IMR-90 (cell line): ENCODE results near the gene CDKAL1. TPM values are rescaled to one million over a fixed set of nuclear protein-coding genes. Genes with fewer than 3 reads are reported as not detected.

Source experiments
- ATAC-seq: fragments of 200-7000 bp; cut with Tn5 transposase; 2 replicates; pipeline ENCODE4 v1.9.1; 2020; ENCODE audit warnings: low read depth, mild to moderate bottlenecking, moderate library complexity
- BruUV-seq: library from RNA; stranded (reverse); fragments of 400-500 nt; replicated peaks from 2 replicates; lab custom pipeline; 2021; lab: Mats Ljungman, UMichigan
- CTCF ChIA-PET: fragments of 300-600 bp; formaldehyde crosslinking; extraction: SDS; loops from one replicate; lab custom pipeline; 2021; ENCODE audit warnings: antibody characterized with exemption; lab: Yijun Ruan, JAX
- POLR2A ChIA-PET: fragments of 300-600 bp; sonication (Branson Sonifier 250); formaldehyde crosslinking; loops from one replicate; lab custom pipeline; 2022; ENCODE audit warnings: antibody characterized with exemption; ENCODE audit not compliant: unreplicated experiment; lab: Charles Lee
- DNase-seq: peaks from one replicate; pipeline ENCODE4 v3.0.0; 2013
- H2AFZ ChIP-seq: replicated peaks from 2 replicates; pipeline ENCODE3; 2013; ENCODE audit warnings: low read length, mild to moderate bottlenecking; ENCODE audit not compliant: poor library complexity
- H2AK5ac ChIP-seq: 2 replicates; pipeline ENCODE4 v1.6.1; 2013; ENCODE audit warnings: low read depth, low read length, inconsistent platforms
- H2AK9ac ChIP-seq: replicated peaks from 2 replicates; pipeline ENCODE3; 2013; ENCODE audit warnings: mild to moderate bottlenecking, low read depth, low read length, moderate library complexity; ENCODE audit not compliant: poor library complexity
- H2BK120ac ChIP-seq: 2 replicates; pipeline ENCODE4 v1.6.1; 2013; ENCODE audit warnings: low read depth, low read length, inconsistent platforms
- H2BK15ac ChIP-seq: 3 replicates; pipeline ENCODE4 v1.6.1; 2013; ENCODE audit warnings: low read depth, low read length, inconsistent platforms
- H2BK20ac ChIP-seq: 2 replicates; pipeline ENCODE4 v1.6.1; 2013; ENCODE audit warnings: low read depth, mild to moderate bottlenecking, inconsistent platforms, low read length, moderate library complexity
- H2BK5ac ChIP-seq: 2 replicates; pipeline ENCODE4 v1.6.1; 2013; ENCODE audit warnings: mild to moderate bottlenecking, low read depth, low read length, inconsistent platforms; ENCODE audit not compliant: poor library complexity, severe bottlenecking
- H3K14ac ChIP-seq: replicated peaks from 2 replicates; pipeline ENCODE4 v1.6.1; 2013; ENCODE audit warnings: low read depth, low read length, inconsistent platforms
- H3K18ac ChIP-seq: 2 replicates; pipeline ENCODE4 v1.6.1; 2013; ENCODE audit warnings: low read depth, low read length, control low read depth
- H3K23ac ChIP-seq: 2 replicates; pipeline ENCODE4 v1.6.1; 2013; ENCODE audit warnings: low read depth, low read length, inconsistent platforms
- H3K27ac ChIP-seq: 2 replicates; pipeline ENCODE4 v1.5.1; 2013; ENCODE audit warnings: mild to moderate bottlenecking, control low read depth, low read length; ENCODE audit not compliant: insufficient read depth
- H3K27me3 ChIP-seq: 2 replicates; pipeline ENCODE4 v1.6.1; 2013; ENCODE audit warnings: low read length; ENCODE audit not compliant: control insufficient read depth, insufficient read depth
- H3K36me3 ChIP-seq: 2 replicates; pipeline ENCODE4 v1.6.1; 2013; ENCODE audit warnings: low read length, mixed read lengths; ENCODE audit not compliant: control insufficient read depth, insufficient read depth
- H3K4ac ChIP-seq: 2 replicates; pipeline ENCODE4 v1.6.1; 2013; ENCODE audit warnings: low read depth, low read length, inconsistent platforms
- H3K4me1 ChIP-seq: 2 replicates; pipeline ENCODE4 v1.6.1; 2013; ENCODE audit warnings: low read length, mixed read lengths; ENCODE audit not compliant: control insufficient read depth, insufficient read depth
- H3K4me2 ChIP-seq: 2 replicates; pipeline ENCODE4 v1.6.1; 2013; ENCODE audit warnings: low read depth, mild to moderate bottlenecking, control low read depth, low read length, moderate library complexity
- H3K4me3 ChIP-seq: 2 replicates; pipeline ENCODE4 v1.5.1; 2013; ENCODE audit warnings: low read depth, mild to moderate bottlenecking, control low read depth, low read length, moderate library complexity; ENCODE audit not compliant: insufficient read depth
- H3K56ac ChIP-seq: 2 replicates; pipeline ENCODE4 v1.6.1; 2013; ENCODE audit warnings: low read length, inconsistent platforms; ENCODE audit not compliant: insufficient read depth; ENCODE audit errors: extremely low read depth
- H3K79me1 ChIP-seq, 2 experiments: 2 replicates each; pipeline ENCODE4 v1.6.1; 2013; ENCODE audit warnings: low read length in 2 of 2, inconsistent platforms in 1 of 2, low read depth in 1 of 2
- H3K9ac ChIP-seq: 2 replicates; pipeline ENCODE4 v1.6.1; 2013; ENCODE audit warnings: low read depth, low read length, control low read depth
- H3K9me1 ChIP-seq: 2 replicates; pipeline ENCODE4 v1.6.1; 2013; ENCODE audit warnings: low read length, inconsistent platforms; ENCODE audit not compliant: insufficient read depth
- H3K9me3 ChIP-seq: 2 replicates; pipeline ENCODE4 v1.6.1; 2013; ENCODE audit warnings: low read length; ENCODE audit not compliant: control insufficient read depth, insufficient read depth
- H4K20me1 ChIP-seq: 2 replicates; pipeline ENCODE4 v1.6.1; 2013; ENCODE audit warnings: low read length, inconsistent platforms; ENCODE audit not compliant: insufficient read depth
- H4K5ac ChIP-seq: 2 replicates; pipeline ENCODE4 v1.6.1; 2013; ENCODE audit warnings: mild to moderate bottlenecking, low read depth, low read length, control low read depth
- H4K8ac ChIP-seq, 2 experiments: 2 replicates each; pipeline ENCODE4 v1.6.1; 2013; ENCODE audit warnings: low read depth in 2 of 2, low read length in 2 of 2, control low read depth in 1 of 2, inconsistent platforms in 1 of 2
- H4K91ac ChIP-seq: 2 replicates; pipeline ENCODE4 v1.6.1; 2013; ENCODE audit warnings: low read depth, low read length, inconsistent platforms; ENCODE audit not compliant: insufficient read depth
- BHLHE40 ChIP-seq: fragments of 150-350 bp; IDR thresholded peaks from 2 replicates; pipeline ENCODE4 v1.6.1; 2016; ENCODE audit warnings: mild to moderate bottlenecking, low read depth, low read length
- CEBPB ChIP-seq: IDR thresholded peaks from 2 replicates; pipeline ENCODE4 v1.6.1; 2012; ENCODE audit warnings: low read depth, low read length, improper control_type of control experiment
- CTCF ChIP-seq: conservative IDR thresholded peaks from 2 replicates; pipeline ENCODE4 v1.5.1; 2012; ENCODE audit warnings: mild to moderate bottlenecking, low read depth, low read length, improper control_type of control experiment
- MAFK ChIP-seq: IDR thresholded peaks from 2 replicates; pipeline ENCODE4 v1.6.1; 2012; ENCODE audit warnings: low read depth, low read length, improper control_type of control experiment
- MAZ ChIP-seq: IDR thresholded peaks from 2 replicates; pipeline ENCODE4 v1.6.1; 2012; ENCODE audit warnings: low read depth, mild to moderate bottlenecking, low read length, improper control_type of control experiment, moderate library complexity, borderline replicate concordance
- POLR2A ChIP-seq: IDR thresholded peaks from 2 replicates; pipeline ENCODE4 v1.6.1; 2012; ENCODE audit warnings: mild to moderate bottlenecking, low read depth, low read length
- RAD21 ChIP-seq: IDR thresholded peaks from 2 replicates; pipeline ENCODE4 v1.6.1; 2012; ENCODE audit warnings: low read length, improper control_type of control experiment
- RFX5 ChIP-seq: IDR thresholded peaks from 2 replicates; pipeline ENCODE4 v1.8.0; 2012; ENCODE audit warnings: low read depth, mild to moderate bottlenecking, low read length, moderate library complexity
- SMC3 ChIP-seq: fragments of 150-350 bp; IDR thresholded peaks from 2 replicates; pipeline ENCODE4 v1.6.1; 2016; ENCODE audit warnings: low read depth, mild to moderate bottlenecking, antibody characterized with exemption, low read length, moderate library complexity
- dilution Hi-C: fragments of 300-500 bp; cut with HindIII; formaldehyde crosslinking; loops from one replicate; pipeline ENCODE4 v1.14.3; 2018; ENCODE audit warnings: low sequenced_read_pairs; ENCODE audit not compliant: unreplicated experiment
- in situ Hi-C: fragments of 300-500 bp; cut with MboI; formaldehyde crosslinking; loops from 3 replicates; pipeline ENCODE4 v1.14.3; 2019; ENCODE audit warnings: low sequenced_read_pairs, inconsistent platforms, mixed read lengths
- intact Hi-C: fragments of 100-400 bp; cut with micrococcal nuclease; formaldehyde crosslinking; loops from 2 replicates; pipeline ENCODE4 v1.10.0; 2022
- polyA plus RNA-seq, 3 experiments: library from polyadenylated mRNA; depleted of rRNA; stranded (reverse); fragments of >200 nt; gene quantifications; 2 replicates each; pipeline ENCODE4 v1.2.3, GENCODE V29; 2012; ENCODE audit warnings: low replicate concordance in 1 of 3
- total RNA-seq: library from RNA; depleted of rRNA; stranded (reverse); fragments of >200 nt; gene quantifications from 2 replicates; pipeline ENCODE4 v1.2.3, GENCODE V29; 2012

The CDKAL1 gene
- total and polyA plus RNA-seq, 2 of the 4 experiments (the other 2 are of a cell fraction), result 3.7 to 13.1 TPM

GRCh38 chr6:20700375-20700774 is 166.1 kb downstream of the CDKAL1 start:
- Histone ChIP-seq H3K4me1 (no peaks in the 10 kb centered on the region), H2AK5ac (no peak overlapping the region), H3K36me3 (no peaks in the 10 kb centered on the region), H3K23ac (no peak overlapping the region), H3K14ac (no peak overlapping the region), H2BK5ac (no peak overlapping the region), H2AFZ (no peak overlapping the region), H4K20me1 (no peaks in the 10 kb centered on the region), H4K5ac (no peak overlapping the region), H3K9me1 (no peaks in the 10 kb centered on the region), H4K91ac (no peak overlapping the region), H3K4ac (no peak overlapping the region), H3K4me2 (no peak overlapping the region), H2AK9ac (no peak overlapping the region), H2BK120ac (no peak overlapping the region), H3K56ac (no peak overlapping the region), H4K8ac (no peak overlapping the region), H3K9me3 (no peaks in the 10 kb centered on the region), H2BK20ac (no peak overlapping the region), H3K9ac (no peak overlapping the region), H3K79me1 (peaks cover 7 to 9% of the 10 kb centered on the region in 2 experiments; a peak in 2 of 4 replicates), H3K4me3 (no peak overlapping the region), H3K27ac (no peak overlapping the region), H3K18ac (no peak overlapping the region), H2BK15ac (no peak overlapping the region), H3K27me3 (no peaks in the 10 kb centered on the region)
- ChIA-PET POLR2A (no interaction called here), CTCF (interaction anchor here (0.8 kb wide), 1 partner anchor 724 kb away, joined by 3 read pairs; no protein-coding TSS in a partner anchor)
- ATAC-seq (no peak), DNase-seq (no peak)
- no TSS peak for BruUV-seq
- TF ChIP-seq RFX5 (no peak), SMC3 (no peak), CEBPB (no peak), MAFK (no peak), MAZ (no peak), RAD21 (no peak), BHLHE40 (no peak), POLR2A (no peak), CTCF (no peak)
- dilution Hi-C loops (no loop called here), intact Hi-C loops (no loop called here), in situ Hi-C loops (no loop called here)
